ENCODE data around the gene AQP12B. TPM values are rescaled to one million over a fixed set of nuclear protein-coding genes. Genes with fewer than 3 reads are reported as not detected.
"Not testable (repeated sequence)": the region's sequence is repeated elsewhere in the genome, so short reads cannot be mapped to it uniquely, and the experiment has no call there.

The AQP12B gene
- total RNA-seq, 1 experiment from 2014 or later, result not detected

GRCh38 chr2:240663546-240664190 lies 19.0 kb downstream of the AQP12B start:
- no peak for DNase-seq
- peaks cover 87% of the 10 kb centered on the region for H3K27me3 Mint-ChIP-seq (ENCODE audit: unreplicated experiment)
- no peaks in the 10 kb centered on the region for H3K4me1 Mint-ChIP-seq (ENCODE audit: low read depth, unreplicated experiment)
- no TSS peak for BruUV-seq (replicated peaks)
- H3K9me3 Mint-ChIP-seq (ENCODE audit: low read depth, unreplicated experiment), result no peaks in the 10 kb centered on the region
- H3K36me3 Mint-ChIP-seq (ENCODE audit: insufficient read depth, unreplicated experiment), result no peaks in the 10 kb centered on the region
- intact Hi-C loops (cut with micrococcal nuclease; ENCODE audit: unreplicated experiment), result no loop called here
- CTCF ChIA-PET, result interaction anchor here (0.7 kb wide), 1 partner anchor 98 kb away, joined by 3 read pairs; no protein-coding TSS in a partner anchor
- H3K27ac Mint-ChIP-seq (ENCODE audit: unreplicated experiment), result no peak overlapping the region
- no peak for TF ChIP-seq CTCF (IDR thresholded peaks at IDR 0.05; ENCODE audit: unreplicated experiment)
- no peak overlapping the region for H3K4me3 Mint-ChIP-seq (ENCODE audit: low read depth, unreplicated experiment)

GRCh38 chr2:240662681-240663080 lies 20.0 kb downstream of the AQP12B start:
- peaks cover 87% of the 10 kb centered on the region for H3K27me3 Mint-ChIP-seq (ENCODE audit: unreplicated experiment)
- no peaks in the 10 kb centered on the region for H3K9me3 Mint-ChIP-seq (ENCODE audit: low read depth, unreplicated experiment)
- H3K4me1 Mint-ChIP-seq (ENCODE audit: low read depth, unreplicated experiment), result no peaks in the 10 kb centered on the region
- intact Hi-C loops (cut with micrococcal nuclease; ENCODE audit: unreplicated experiment), result no loop called here
- no peak overlapping the region for H3K27ac Mint-ChIP-seq (ENCODE audit: unreplicated experiment)
- no peaks in the 10 kb centered on the region for H3K36me3 Mint-ChIP-seq (ENCODE audit: insufficient read depth, unreplicated experiment)
- BruUV-seq (replicated peaks), result no TSS peak
- H3K4me3 Mint-ChIP-seq (ENCODE audit: low read depth, unreplicated experiment), result no peak overlapping the region
- CTCF ChIA-PET, result no interaction called here
- TF ChIP-seq CTCF (IDR thresholded peaks at IDR 0.05; ENCODE audit: unreplicated experiment), result no peak
- no peak for DNase-seq

- not testable (repeated sequence) for BruUV-seq (replicated peaks); H3K4me1 Mint-ChIP-seq (ENCODE audit: low read depth, unreplicated experiment)
Observed at GRCh38 chr2:240659883-240660282, 22.8 kb downstream of the AQP12B start.

GRCh38 chr2:240655931-240656886 lies 26.5 kb downstream of the AQP12B start:
- H3K27me3 Mint-ChIP-seq (ENCODE audit: unreplicated experiment), result peaks cover 81% of the 10 kb centered on the region

More at GRCh38 chr2:240659883-240660282, 22.8 kb downstream of the AQP12B start:
- H3K4me3 Mint-ChIP-seq (ENCODE audit: low read depth, unreplicated experiment); intact Hi-C loops (cut with micrococcal nuclease; ENCODE audit: unreplicated experiment); H3K9me3 Mint-ChIP-seq (ENCODE audit: low read depth, unreplicated experiment); H3K27ac Mint-ChIP-seq (ENCODE audit: unreplicated experiment); H3K36me3 Mint-ChIP-seq (ENCODE audit: insufficient read depth, unreplicated experiment); DNase-seq: not testable (repeated sequence)
- CTCF ChIA-PET, result interaction anchor here (0.8 kb wide), 1 partner anchor 180 kb away, joined by 4 read pairs; no protein-coding TSS in a partner anchor
- peaks cover 84% of the 10 kb centered on the region for H3K27me3 Mint-ChIP-seq (ENCODE audit: unreplicated experiment)

More at GRCh38 chr2:240655931-240656886, 26.5 kb downstream of the AQP12B start:
- no peak for DNase-seq
- intact Hi-C loops (cut with micrococcal nuclease; ENCODE audit: unreplicated experiment), result no loop called here
- Mint-ChIP-seq H3K27ac (ENCODE audit: unreplicated experiment) (no peak overlapping the region), H3K4me1 (ENCODE audit: low read depth, unreplicated experiment) (peaks cover 6% of the 10 kb centered on the region), H3K4me3 (ENCODE audit: low read depth, unreplicated experiment) (no peak overlapping the region), H3K36me3 (ENCODE audit: insufficient read depth, unreplicated experiment) (no peaks in the 10 kb centered on the region), H3K9me3 (ENCODE audit: low read depth, unreplicated experiment) (peaks cover 4% of the 10 kb centered on the region)
- no peak for TF ChIP-seq CTCF (IDR thresholded peaks at IDR 0.05; ENCODE audit: unreplicated experiment)
- CTCF ChIA-PET, result interaction anchor here (0.5 to 0.9 kb wide), 3 partner anchors 10 to 98 kb away, joined by 3 to 6 read pairs (median 3); partner anchors contain the start of gene ANKMY1
- BruUV-seq (replicated peaks), result no TSS peak

Data from Calu3 (cell line).